Omental fat pad (tissue), 4 donors: ENCODE data around the gene DIP2C. TPM values are rescaled to one million over a fixed set of nuclear protein-coding genes. Genes with fewer than 3 reads are reported as not detected.
A peak's percentile ranks its signal among the peaks of the same experiment; 100 is the strongest.
"Not testable (repeated sequence)": the region's sequence is repeated elsewhere in the genome, so short reads cannot be mapped to it uniquely, and the experiment has no call there.

Experiments
- ATAC-seq: fragments of 150-250 bp; one replicate; pipeline ENCODE4 v1.9.1; 2016; ENCODE audit warnings: mild to moderate bottlenecking, moderate library complexity; ENCODE audit not compliant: low FRiP score
- DNase-seq: peaks from one replicate; pipeline ENCODE4 v3.0.0-alpha.2; 2019; ENCODE audit warnings: low spot score
- CTCF ChIP-seq, 3 donors: fragments of 450-650 bp; IDR thresholded peaks; one replicate each; pipeline ENCODE4 v1.5.1; 2016 to 2017; ENCODE audit warnings: antibody characterized with exemption in 3 of 3, mild to moderate bottlenecking in 3 of 3, moderate library complexity in 2 of 3
- total RNA-seq, 4 donors: library from RNA; depleted of rRNA; stranded (reverse); fragments of >200 nt; gene quantifications; one replicate each; pipeline ENCODE4 v1.1.0, GENCODE V29; 2016

The DIP2C gene
- total RNA-seq, 4 donors from 2014 or later = 19.7 to 56.5 (median 31.1) TPM

DNA sequence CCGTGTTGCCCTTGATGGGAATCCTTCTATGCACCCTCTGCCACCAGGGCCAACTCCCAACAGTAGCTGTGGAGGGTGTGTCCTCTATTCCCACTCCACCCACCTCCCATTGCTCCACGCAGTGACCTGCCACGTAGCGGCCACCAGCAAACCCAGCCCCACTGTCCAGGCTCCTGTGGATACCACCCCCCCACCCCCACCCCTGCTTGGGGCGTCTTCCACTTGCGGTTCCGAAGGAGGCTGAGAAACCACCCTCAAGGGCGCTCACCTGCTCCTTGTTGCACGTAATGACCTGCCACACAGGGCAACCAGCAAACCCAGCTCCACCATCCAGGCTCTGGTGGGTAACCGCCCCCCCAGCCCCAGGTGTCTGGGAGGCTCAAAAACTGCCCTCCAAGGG, 72.0 kb downstream of the DIP2C start:
- DNase-seq (no peak), ATAC-seq (no peak)
- TF ChIP-seq CTCF (IDR thresholded peaks at IDR 0.05) = no peak

GRCh38 chr10:615583-616152, 73.8 kb downstream of the DIP2C start:
- ATAC-seq (no peak), DNase-seq (no peak)
- no peak for TF ChIP-seq CTCF (IDR thresholded peaks at IDR 0.05)

- TF ChIP-seq CTCF (IDR thresholded peaks at IDR 0.05) = no peak
- DNase-seq (no peak), ATAC-seq (no peak)
These were observed 74.5 kb downstream of the DIP2C start for GRCh38 chr10:614790-615582.

- DNase-seq (no peak), ATAC-seq (no peak)
- TF ChIP-seq CTCF (IDR thresholded peaks at IDR 0.05) = no peak
These were observed 75.2 kb downstream of the DIP2C start for GRCh38 chr10:614139-614711.

- TF ChIP-seq CTCF (IDR thresholded peaks at IDR 0.05) = no peak
- DNase-seq = no peak
- no peak for ATAC-seq
These were observed 76.0 kb downstream of the DIP2C start for GRCh38 chr10:613271-614138.

- no peak for ATAC-seq
- DNase-seq = no peak
- TF ChIP-seq CTCF (IDR thresholded peaks at IDR 0.05) = no peak
These were observed 76.8 kb downstream of the DIP2C start for GRCh38 chr10:612696-613095.

DNA sequence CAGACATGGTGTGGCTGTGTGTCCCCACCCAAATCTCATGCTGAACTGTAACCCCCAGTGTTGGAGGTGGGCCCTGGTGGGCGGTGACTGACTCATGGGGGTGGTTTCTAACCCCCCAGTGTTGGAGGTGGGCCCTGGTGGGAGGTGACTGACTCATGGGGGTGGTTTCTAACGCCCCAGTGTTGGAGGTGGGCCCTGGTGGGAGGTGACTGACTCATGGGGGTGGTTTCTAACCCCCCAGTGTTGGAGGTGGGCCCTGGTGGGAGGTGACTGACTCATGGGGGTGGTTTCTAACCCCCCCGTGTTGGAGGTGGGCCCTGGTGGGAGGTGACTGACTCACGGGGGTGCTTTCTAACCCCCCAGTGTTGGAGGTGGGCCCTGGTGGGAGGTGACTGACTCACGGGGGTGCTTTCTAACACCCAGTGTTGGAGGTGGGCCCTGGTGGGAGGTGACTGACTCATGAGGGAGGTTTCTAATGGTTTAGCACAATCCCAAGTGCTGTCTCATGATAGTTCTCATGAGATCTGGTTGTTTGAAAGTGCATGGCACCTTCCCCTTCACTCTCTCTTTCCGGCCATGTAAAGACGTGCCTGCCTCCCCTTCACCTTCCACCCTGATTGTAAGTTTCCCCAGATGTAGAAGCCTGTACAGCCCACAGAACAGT, 78.7 kb downstream of the DIP2C start:
- ATAC-seq = peak; percentile 36

More for the DNA sequence above, 78.7 kb downstream of the DIP2C start:
- DNase-seq = not testable (repeated sequence)
